IPS-15b (cell line): Measurements from ENCODE around the gene EML1.

Experiments
- H3K27me3 ChIP-seq: one replicate; pipeline ENCODE4 v1.6.1; 2013; ENCODE audit warnings: low read length; ENCODE audit not compliant: control insufficient read depth, insufficient read depth
- H3K36me3 ChIP-seq: one replicate; pipeline ENCODE4 v1.6.1; 2013; ENCODE audit warnings: low read length; ENCODE audit not compliant: control insufficient read depth, insufficient read depth
- H3K4me1 ChIP-seq: one replicate; pipeline ENCODE4 v1.6.1; 2013; ENCODE audit warnings: mild to moderate bottlenecking, low read length; ENCODE audit not compliant: control insufficient read depth, insufficient read depth
- H3K4me3 ChIP-seq: one replicate; pipeline ENCODE4 v1.5.1; 2013; ENCODE audit warnings: low read depth, low read length
- H3K9ac ChIP-seq: one replicate; pipeline ENCODE4 v1.6.1; 2013; ENCODE audit warnings: low read depth, mild to moderate bottlenecking, low read length
- H3K9me3 ChIP-seq: one replicate; pipeline ENCODE4 v1.6.1; 2013; ENCODE audit warnings: mild to moderate bottlenecking, low read length; ENCODE audit not compliant: control insufficient read depth, insufficient read depth

The EML1 gene

GRCh38 chr14:99802301-99803105, 9.3 kb downstream of the EML1 start:
- Histone ChIP-seq H3K4me1 (peaks cover 4% of the 10 kb centered on the region), H3K36me3 (no peaks in the 10 kb centered on the region), H3K9ac (no peak overlapping the region), H3K4me3 (no peak overlapping the region), H3K27me3 (no peaks in the 10 kb centered on the region), H3K9me3 (no peaks in the 10 kb centered on the region)

- H3K9me3 ChIP-seq: no peaks in the 10 kb centered on the region
- H3K27me3 ChIP-seq: no peaks in the 10 kb centered on the region
- H3K4me3 ChIP-seq: no peak overlapping the region
- no peak overlapping the region for H3K9ac ChIP-seq
- peaks cover 8% of the 10 kb centered on the region for H3K4me1 ChIP-seq
- no peaks in the 10 kb centered on the region for H3K36me3 ChIP-seq
These were observed 10.0 kb downstream of the EML1 start for GRCh38 chr14:99803106-99803775.

DNA sequence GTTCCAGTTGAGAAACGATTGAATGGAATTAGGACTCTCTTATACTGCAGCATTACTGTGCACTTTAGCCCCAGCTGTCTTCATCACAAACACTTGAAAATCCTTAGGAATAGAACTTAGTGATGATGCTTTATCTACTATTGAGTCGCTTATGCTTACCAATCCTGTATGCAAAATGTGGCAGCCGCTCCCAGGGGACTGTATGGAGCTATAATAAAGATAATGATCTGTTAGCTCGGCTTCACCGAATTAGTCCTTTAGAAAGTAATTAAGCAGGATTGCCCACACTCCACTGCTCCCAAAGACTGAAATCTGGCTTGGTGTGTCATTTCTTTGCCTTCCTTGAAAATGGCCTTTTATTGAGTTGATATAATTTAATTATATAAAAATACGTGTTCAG, 10.6 kb downstream of the EML1 start:
- Histone ChIP-seq H3K9ac (no peak overlapping the region), H3K9me3 (no peaks in the 10 kb centered on the region), H3K36me3 (no peaks in the 10 kb centered on the region), H3K4me1 (peaks cover 8% of the 10 kb centered on the region), H3K4me3 (no peak overlapping the region), H3K27me3 (no peaks in the 10 kb centered on the region)

GRCh38 chr14:99805757-99806439, 12.7 kb downstream of the EML1 start:
- no peaks in the 10 kb centered on the region for H3K36me3 ChIP-seq
- no peak overlapping the region for H3K9ac ChIP-seq
- H3K27me3 ChIP-seq: no peaks in the 10 kb centered on the region
- H3K4me3 ChIP-seq: no peak overlapping the region
- H3K9me3 ChIP-seq: no peaks in the 10 kb centered on the region
- peaks cover 4% of the 10 kb centered on the region for H3K4me1 ChIP-seq

- Histone ChIP-seq H3K4me1 (peaks cover 4% of the 10 kb centered on the region), H3K4me3 (no peak overlapping the region), H3K9ac (no peak overlapping the region), H3K9me3 (no peaks in the 10 kb centered on the region), H3K27me3 (no peaks in the 10 kb centered on the region), H3K36me3 (no peaks in the 10 kb centered on the region)
These were observed 13.6 kb downstream of the EML1 start for GRCh38 chr14:99806836-99807235.

DNA sequence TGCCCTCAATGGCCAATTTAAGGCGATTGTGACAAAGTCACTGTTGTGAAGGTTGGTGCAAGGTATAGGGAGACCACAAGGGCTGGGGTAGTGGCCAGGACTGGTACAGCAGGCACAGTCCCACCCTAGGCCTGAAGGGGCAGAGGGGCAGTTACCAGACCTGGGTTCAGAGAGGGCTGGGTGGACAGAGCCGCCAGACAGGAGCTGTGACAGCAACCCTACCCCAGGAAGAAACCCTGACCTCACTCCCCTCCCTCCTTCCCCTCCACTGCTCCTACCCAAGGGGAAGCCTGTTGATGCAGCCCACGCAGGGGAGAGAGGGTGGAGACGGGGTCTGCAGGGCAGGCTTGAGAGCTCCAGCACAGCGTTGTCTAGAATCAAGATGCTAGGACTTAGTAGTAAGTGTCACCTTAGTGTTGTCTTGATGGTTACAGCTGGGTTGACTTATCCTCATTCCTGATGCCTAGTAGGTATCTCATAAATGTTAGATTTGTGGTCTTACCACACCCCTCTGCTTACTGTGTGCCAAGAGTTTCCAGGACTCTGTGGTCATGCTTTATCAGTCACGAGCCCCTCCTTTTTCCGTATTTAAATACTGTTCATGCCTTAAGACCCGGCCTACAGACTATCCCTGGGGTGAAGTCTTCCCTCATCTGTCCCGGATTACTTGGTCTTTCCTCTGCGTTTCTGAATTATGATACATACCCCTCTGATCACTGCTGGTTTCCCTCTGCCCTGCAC, 14.4 kb downstream of the EML1 start:
- Histone ChIP-seq H3K9me3 (no peaks in the 10 kb centered on the region), H3K27me3 (no peaks in the 10 kb centered on the region), H3K36me3 (no peaks in the 10 kb centered on the region), H3K9ac (no peak overlapping the region), H3K4me1 (peaks cover 4% of the 10 kb centered on the region), H3K4me3 (no peak overlapping the region)

- Histone ChIP-seq H3K36me3 (no peaks in the 10 kb centered on the region), H3K9me3 (no peaks in the 10 kb centered on the region), H3K4me1 (peaks cover 4% of the 10 kb centered on the region), H3K4me3 (no peak overlapping the region), H3K9ac (no peak overlapping the region), H3K27me3 (no peaks in the 10 kb centered on the region)
These were observed 14.9 kb downstream of the EML1 start for GRCh38 chr14:99808154-99808505.

DNA sequence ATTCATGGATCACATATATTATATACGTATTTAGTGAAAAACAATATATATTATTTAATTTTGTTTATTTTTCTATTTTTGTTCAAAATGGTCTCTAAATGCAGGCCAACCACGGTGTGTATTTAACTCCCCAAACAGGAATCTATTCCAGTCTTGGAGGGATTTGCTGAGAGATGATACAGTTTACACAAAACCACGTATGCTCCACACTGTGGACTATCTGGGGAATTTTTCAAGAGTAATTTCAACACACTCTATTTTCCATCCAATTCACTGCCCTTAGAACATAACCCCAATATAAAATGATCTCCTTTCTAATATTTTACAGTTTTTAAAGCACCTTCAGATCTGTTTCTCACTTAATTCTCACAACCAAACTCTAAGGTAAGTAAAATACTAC, 15.3 kb downstream of the EML1 start:
- Histone ChIP-seq H3K4me3 (no peak overlapping the region), H3K4me1 (peaks cover 4% of the 10 kb centered on the region), H3K36me3 (no peaks in the 10 kb centered on the region), H3K9me3 (no peaks in the 10 kb centered on the region), H3K9ac (no peak overlapping the region), H3K27me3 (no peaks in the 10 kb centered on the region)

DNA sequence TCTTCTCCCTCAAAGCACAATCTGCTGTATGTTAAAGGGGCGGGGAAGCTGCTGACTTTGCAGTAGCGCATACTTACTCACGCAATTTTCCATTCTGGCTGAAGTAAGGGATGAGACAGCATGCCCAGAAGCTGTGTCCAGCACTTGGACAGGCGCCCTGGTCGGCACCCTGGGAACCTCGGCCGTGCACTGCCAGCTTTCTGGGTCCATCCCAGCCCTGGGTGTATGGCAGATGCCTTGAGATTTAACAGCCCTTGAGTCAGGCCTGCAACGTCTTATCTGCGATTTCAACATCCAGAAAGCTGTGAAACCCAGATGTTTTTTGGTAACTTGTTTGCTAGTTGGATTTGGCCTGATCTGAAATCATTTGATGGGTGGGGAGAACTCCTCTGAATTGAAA, 16.1 kb downstream of the EML1 start:
- no peaks in the 10 kb centered on the region for H3K9me3 ChIP-seq
- H3K4me1 ChIP-seq: peaks cover 4% of the 10 kb centered on the region
- no peaks in the 10 kb centered on the region for H3K36me3 ChIP-seq
- H3K4me3 ChIP-seq: no peak overlapping the region
- H3K9ac ChIP-seq: no peak overlapping the region
- no peaks in the 10 kb centered on the region for H3K27me3 ChIP-seq

DNA sequence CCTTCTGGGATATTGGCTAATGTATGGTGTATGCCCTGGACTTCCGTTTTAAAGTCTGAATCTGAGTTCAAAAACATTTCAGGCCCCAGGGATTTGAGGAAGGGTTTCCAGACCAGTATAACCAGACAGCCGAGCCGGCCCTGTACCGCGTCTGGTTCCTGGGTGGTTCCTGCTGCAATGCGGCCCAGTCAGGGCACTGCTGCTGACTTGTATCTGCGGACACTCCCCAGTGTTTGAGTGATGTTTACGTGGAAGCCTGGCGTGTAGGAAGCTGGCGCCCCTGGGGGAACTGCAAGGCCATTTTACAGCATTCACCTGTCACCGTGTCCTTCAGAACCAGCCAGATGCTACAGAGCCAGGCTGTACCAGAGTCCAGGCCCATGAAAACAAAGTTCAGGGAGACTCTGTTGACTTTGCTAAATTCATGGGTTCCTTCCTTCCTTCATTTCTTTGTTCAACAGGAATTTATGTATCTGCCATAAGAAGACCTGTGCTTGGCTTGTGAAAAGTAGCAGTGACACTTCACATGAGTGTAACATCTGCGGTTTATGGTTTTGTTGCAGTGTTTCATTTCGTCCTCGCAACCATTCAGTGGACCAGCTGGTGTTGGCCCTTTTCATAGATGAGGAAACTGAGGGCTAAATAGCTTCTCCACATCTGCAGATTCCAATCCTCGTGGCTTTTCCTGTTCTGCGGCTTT, 16.8 kb downstream of the EML1 start:
- H3K27me3 ChIP-seq: no peaks in the 10 kb centered on the region
- no peaks in the 10 kb centered on the region for H3K9me3 ChIP-seq

GRCh38 chr14:99810559-99810874, 17.3 kb downstream of the EML1 start:
- no peaks in the 10 kb centered on the region for H3K27me3 ChIP-seq
- H3K36me3 ChIP-seq: no peaks in the 10 kb centered on the region

More for the DNA sequence above, 16.8 kb downstream of the EML1 start:
- peaks cover 4% of the 10 kb centered on the region for H3K4me1 ChIP-seq
- no peak overlapping the region for H3K9ac ChIP-seq
- H3K36me3 ChIP-seq: no peaks in the 10 kb centered on the region
- H3K4me3 ChIP-seq: no peak overlapping the region

More at GRCh38 chr14:99810559-99810874, 17.3 kb downstream of the EML1 start:
- Histone ChIP-seq H3K9ac (no peak overlapping the region), H3K4me1 (peaks cover 4% of the 10 kb centered on the region), H3K4me3 (no peak overlapping the region), H3K9me3 (no peaks in the 10 kb centered on the region)
